HCT116 (cell line): Measurements from ENCODE around the gene CYP3A7. TPM values are rescaled to one million over a fixed set of nuclear protein-coding genes. Genes with fewer than 3 reads are reported as not detected.

Source experiments
- ATAC-seq: fragments of 200-7000 bp; cut with Tn5 transposase; 2 replicates; pipeline ENCODE4 v1.9.1; 2020; ENCODE audit warnings: mild to moderate bottlenecking, moderate library complexity
- BruUV-seq: library from RNA; stranded (reverse); fragments of 400-500 nt; replicated peaks from 2 replicates; lab custom pipeline; 2021; lab: Mats Ljungman, UMichigan
- CTCF ChIA-PET: fragments of 300-600 bp; sonication (Branson Sonifier 250); formaldehyde crosslinking; loops from one replicate; lab custom pipeline; 2021; ENCODE audit warnings: antibody characterized with exemption; lab: Charles Lee
- POLR2A ChIA-PET: fragments of 300-600, 350-600 bp; sonication (Branson Sonifier 250); formaldehyde crosslinking; loops from one replicate; lab custom pipeline; 2021; ENCODE audit warnings: antibody characterized with exemption; lab: Charles Lee
- RAD21 ChIA-PET, 2 experiments: fragments of 300-600 bp; sonication (Branson Sonifier 250); formaldehyde crosslinking; loops; one replicate each; lab custom pipeline; 2023; ENCODE audit warnings: low total read pairs in 2 of 2; ENCODE audit not compliant: uncharacterized antibody in 2 of 2, unreplicated experiment in 2 of 2, low non-redundant PET in 1 of 2; lab: Charles Lee
- DNase-seq: peaks from one replicate; pipeline ENCODE4 v3.0.0-alpha.2; 2010; ENCODE audit warnings: low read depth, low spot score
- H2AFZ ChIP-seq: fragments of 200-600 bp; shearing (Covaris generic), sonication (generic); 2 replicates; pipeline ENCODE4 v1.6.1; 2017; ENCODE audit warnings: low read depth, mixed run types, mixed read lengths, antibody characterized with exemption, low read length; ENCODE audit not compliant: poor library complexity, severe bottlenecking
- H3K27ac ChIP-seq: 2 replicates; pipeline ENCODE4 v1.5.1; 2012; ENCODE audit warnings: low read depth, low read length
- H3K27me3 ChIP-seq: fragments of 200-600 bp; sonication (generic); 2 replicates; pipeline ENCODE4 v1.6.1; 2016; ENCODE audit warnings: mixed run types, low read length, mixed read lengths; ENCODE audit not compliant: insufficient read depth
- H3K36me3 ChIP-seq, 2 experiments: fragments of 200-500 bp in 1 of 2; fragments of 200-600 bp in 1 of 2; sonication (Bioruptor generic) in 1 of 2; sonication (generic) in 1 of 2; 2 replicates each; pipeline versions ENCODE4 v1.5.1 to v1.6.1; 2014 to 2016; ENCODE audit warnings: low read length in 2 of 2, inconsistent platforms in 1 of 2, mixed read lengths in 1 of 2, mixed run types in 1 of 2; ENCODE audit not compliant: insufficient read depth in 2 of 2, control insufficient read depth in 1 of 2
- H3K4me1 ChIP-seq, 2 experiments: fragments of 200-600 bp in 1 of 2; sonication (generic) in 1 of 2; 2 replicates each; pipeline versions ENCODE4 v1.5.1 to v1.6.1; 2012 to 2017; ENCODE audit warnings: low read length in 2 of 2, inconsistent platforms in 1 of 2, mild to moderate bottlenecking in 1 of 2, mixed read lengths in 1 of 2, mixed run types in 1 of 2, moderate library complexity in 1 of 2; ENCODE audit not compliant: insufficient read depth in 2 of 2, control insufficient read depth in 1 of 2
- H3K4me2 ChIP-seq: fragments of 200-600 bp; sonication (generic); 2 replicates; pipeline ENCODE4 v1.6.1; 2017; ENCODE audit warnings: mixed run types, low read length, mixed read lengths
- H3K4me3 ChIP-seq, 2 experiments: fragments of 200-600 bp in 1 of 2; sonication (generic) in 1 of 2; replicated peaks in 1 of 2; 2 replicates each; pipeline ENCODE4 v1.5.1; 2011 to 2016; ENCODE audit warnings: low read length in 2 of 2, control low read depth in 1 of 2, low read depth in 1 of 2, mild to moderate bottlenecking in 1 of 2, mixed read lengths in 1 of 2, mixed run types in 1 of 2
- H3K79me2 ChIP-seq: fragments of 200-600 bp; sonication (generic); 2 replicates; pipeline ENCODE4 v1.6.1; 2017; ENCODE audit warnings: mild to moderate bottlenecking, mixed run types, low read length, moderate library complexity, mixed read lengths; ENCODE audit not compliant: insufficient read depth
- H3K9ac ChIP-seq: fragments of 200-600 bp; sonication (generic); 2 replicates; pipeline ENCODE4 v1.6.1; 2016; ENCODE audit warnings: low read length, mixed read lengths
- H3K9me2 ChIP-seq: fragments of 200-600 bp; sonication (generic), shearing (Covaris generic); 2 replicates; pipeline ENCODE4 v1.6.1; 2017; ENCODE audit warnings: mixed run types, mild to moderate bottlenecking, moderate library complexity; ENCODE audit not compliant: insufficient read depth
- H3K9me3 ChIP-seq, 2 experiments: fragments of 200-500 bp in 1 of 2; fragments of 200-600 bp in 1 of 2; sonication (Bioruptor generic) in 1 of 2; sonication (generic) in 1 of 2; 2 replicates each; pipeline ENCODE4 v1.6.1; 2014 to 2017; ENCODE audit warnings: low read length in 2 of 2, mixed read lengths in 2 of 2, inconsistent platforms in 1 of 2, low read depth in 1 of 2, mild to moderate bottlenecking in 1 of 2, mixed run types in 1 of 2, moderate library complexity in 1 of 2; ENCODE audit not compliant: control insufficient read depth in 1 of 2, insufficient read depth in 1 of 2
- H4K20me1 ChIP-seq: fragments of 200-600 bp; sonication (generic), shearing (Covaris generic); 2 replicates; pipeline ENCODE4 v1.6.1; 2017; ENCODE audit warnings: mixed run types, mild to moderate bottlenecking, moderate library complexity; ENCODE audit not compliant: insufficient read depth
- EGR1 ChIP-seq: IDR thresholded peaks from 2 replicates; pipeline ENCODE4 v1.6.1; 2012; ENCODE audit warnings: low read depth
- ELF1 ChIP-seq: IDR thresholded peaks from 2 replicates; pipeline ENCODE4 v1.6.1; 2012; ENCODE audit warnings: low read depth, borderline replicate concordance
- EZH2phosphoT487 ChIP-seq: fragments of 200-600 bp; IDR thresholded peaks from 2 replicates; pipeline ENCODE4 v1.6.1; 2018; ENCODE audit warnings: antibody characterized with exemption, borderline replicate concordance
- FOSL1 ChIP-seq: IDR thresholded peaks from 2 replicates; pipeline ENCODE4 v1.6.1; 2012; ENCODE audit warnings: low read depth
- JUND ChIP-seq: IDR thresholded peaks from 2 replicates; pipeline ENCODE4 v1.6.1; 2012
- POLR2A ChIP-seq: IDR thresholded peaks from 2 replicates; pipeline ENCODE4 v1.7.0; 2011; ENCODE audit warnings: borderline replicate concordance; ENCODE audit not compliant: insufficient read depth, insufficient read length; ENCODE audit errors: extremely low read depth
- RAD21 ChIP-seq: IDR thresholded peaks from 2 replicates; pipeline ENCODE4 v1.6.1; 2012; ENCODE audit warnings: low read depth, mild to moderate bottlenecking
- SP1 ChIP-seq: IDR thresholded peaks from 2 replicates; pipeline ENCODE4 v1.6.1; 2012; ENCODE audit warnings: low read depth
- YY1 ChIP-seq: IDR thresholded peaks from 2 replicates; pipeline ENCODE4 v1.6.1; 2011; ENCODE audit warnings: low read length, low read depth, moderate library complexity, mild to moderate bottlenecking; ENCODE audit not compliant: insufficient replicate concordance; ENCODE audit errors: extremely low read depth
- ZFX ChIP-seq: fragments of 450-650 bp; IDR thresholded peaks from 2 replicates; pipeline ENCODE4 v1.6.1; 2017
- intact Hi-C: fragments of 100-400 bp; cut with micrococcal nuclease; formaldehyde crosslinking; loops from 2 replicates; pipeline ENCODE4 v1.10.0; 2022
- total RNA-seq: library from RNA; stranded (reverse); gene quantifications from one replicate; pipeline ENCODE4 v1.2.1, GENCODE V29; 2021; ENCODE audit not compliant: unreplicated experiment
- TF ChIP-seq, protein P1 (sequence below): IDR thresholded peaks from 2 replicates; pipeline ENCODE4 v1.6.1; 2011; ENCODE audit warnings: mild to moderate bottlenecking, low read length, moderate library complexity; ENCODE audit not compliant: insufficient replicate concordance; ENCODE audit errors: extremely low read depth
- TF ChIP-seq, protein P2 (sequence below): IDR thresholded peaks from 2 replicates; pipeline ENCODE4 v1.6.1; 2012; ENCODE audit warnings: low read depth

Gene CYP3A7
- total RNA-seq, 1 experiment from 2014 or later: not detected

DNA sequence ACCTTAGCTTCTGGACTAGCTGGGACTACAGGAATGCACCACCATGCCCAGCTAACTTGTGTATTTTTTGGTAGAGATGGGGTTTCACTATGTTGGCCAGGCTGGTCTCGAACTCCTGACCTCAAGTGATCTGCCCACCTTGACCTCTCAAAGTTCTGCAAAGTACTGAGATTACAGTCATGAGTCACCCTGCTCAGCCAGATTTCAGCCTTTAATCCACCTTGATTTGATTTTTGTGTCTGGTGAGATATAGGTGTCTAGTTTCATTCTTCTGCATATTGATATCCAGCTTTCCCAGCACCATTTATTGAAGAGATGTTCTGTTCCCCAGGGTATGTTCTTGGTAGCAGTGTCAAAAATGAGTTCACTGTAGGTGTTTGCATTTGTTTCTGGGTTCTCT lies 20.1 kb upstream of the CYP3A7 start:
- BruUV-seq: no TSS peak
- Histone ChIP-seq H3K36me3 (no peaks in the 10 kb centered on the region), H3K4me2 (no peak overlapping the region), H3K4me1 (peaks cover 15 to 23% of the 10 kb centered on the region in 2 experiments), H3K27ac (no peak overlapping the region), H3K9me2 (no peaks in the 10 kb centered on the region), H3K9me3 (no peaks in the 10 kb centered on the region), H3K27me3 (no peaks in the 10 kb centered on the region), H4K20me1 (no peaks in the 10 kb centered on the region), H3K79me2 (no peaks in the 10 kb centered on the region), H3K9ac (no peak overlapping the region), H3K4me3 (no peak overlapping the region), H2AFZ (no peak overlapping the region)
- RAD21 ChIA-PET: no interaction called here
- intact Hi-C loops: no loop called here
- ATAC-seq (no peak), DNase-seq (no peak)
- POLR2A ChIA-PET: no interaction called here
- CTCF ChIA-PET: no interaction called here
- TF ChIP-seq EGR1 (no peak), POLR2A (no peak), FOSL1 (no peak), SP1 (no peak), RAD21 (no peak), EZH2phosphoT487 (no peak), ELF1 (no peak), JUND (no peak), ZFX (no peak), YY1 (no peak)
- TF ChIP-seq, protein P1, sequence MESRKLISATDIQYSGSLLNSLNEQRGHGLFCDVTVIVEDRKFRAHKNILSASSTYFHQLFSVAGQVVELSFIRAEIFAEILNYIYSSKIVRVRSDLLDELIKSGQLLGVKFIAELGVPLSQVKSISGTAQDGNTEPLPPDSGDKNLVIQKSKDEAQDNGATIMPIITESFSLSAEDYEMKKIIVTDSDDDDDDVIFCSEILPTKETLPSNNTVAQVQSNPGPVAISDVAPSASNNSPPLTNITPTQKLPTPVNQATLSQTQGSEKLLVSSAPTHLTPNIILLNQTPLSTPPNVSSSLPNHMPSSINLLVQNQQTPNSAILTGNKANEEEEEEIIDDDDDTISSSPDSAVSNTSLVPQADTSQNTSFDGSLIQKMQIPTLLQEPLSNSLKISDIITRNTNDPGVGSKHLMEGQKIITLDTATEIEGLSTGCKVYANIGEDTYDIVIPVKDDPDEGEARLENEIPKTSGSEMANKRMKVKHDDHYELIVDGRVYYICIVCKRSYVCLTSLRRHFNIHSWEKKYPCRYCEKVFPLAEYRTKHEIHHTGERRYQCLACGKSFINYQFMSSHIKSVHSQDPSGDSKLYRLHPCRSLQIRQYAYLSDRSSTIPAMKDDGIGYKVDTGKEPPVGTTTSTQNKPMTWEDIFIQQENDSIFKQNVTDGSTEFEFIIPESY: no peak
- TF ChIP-seq, protein P2, sequence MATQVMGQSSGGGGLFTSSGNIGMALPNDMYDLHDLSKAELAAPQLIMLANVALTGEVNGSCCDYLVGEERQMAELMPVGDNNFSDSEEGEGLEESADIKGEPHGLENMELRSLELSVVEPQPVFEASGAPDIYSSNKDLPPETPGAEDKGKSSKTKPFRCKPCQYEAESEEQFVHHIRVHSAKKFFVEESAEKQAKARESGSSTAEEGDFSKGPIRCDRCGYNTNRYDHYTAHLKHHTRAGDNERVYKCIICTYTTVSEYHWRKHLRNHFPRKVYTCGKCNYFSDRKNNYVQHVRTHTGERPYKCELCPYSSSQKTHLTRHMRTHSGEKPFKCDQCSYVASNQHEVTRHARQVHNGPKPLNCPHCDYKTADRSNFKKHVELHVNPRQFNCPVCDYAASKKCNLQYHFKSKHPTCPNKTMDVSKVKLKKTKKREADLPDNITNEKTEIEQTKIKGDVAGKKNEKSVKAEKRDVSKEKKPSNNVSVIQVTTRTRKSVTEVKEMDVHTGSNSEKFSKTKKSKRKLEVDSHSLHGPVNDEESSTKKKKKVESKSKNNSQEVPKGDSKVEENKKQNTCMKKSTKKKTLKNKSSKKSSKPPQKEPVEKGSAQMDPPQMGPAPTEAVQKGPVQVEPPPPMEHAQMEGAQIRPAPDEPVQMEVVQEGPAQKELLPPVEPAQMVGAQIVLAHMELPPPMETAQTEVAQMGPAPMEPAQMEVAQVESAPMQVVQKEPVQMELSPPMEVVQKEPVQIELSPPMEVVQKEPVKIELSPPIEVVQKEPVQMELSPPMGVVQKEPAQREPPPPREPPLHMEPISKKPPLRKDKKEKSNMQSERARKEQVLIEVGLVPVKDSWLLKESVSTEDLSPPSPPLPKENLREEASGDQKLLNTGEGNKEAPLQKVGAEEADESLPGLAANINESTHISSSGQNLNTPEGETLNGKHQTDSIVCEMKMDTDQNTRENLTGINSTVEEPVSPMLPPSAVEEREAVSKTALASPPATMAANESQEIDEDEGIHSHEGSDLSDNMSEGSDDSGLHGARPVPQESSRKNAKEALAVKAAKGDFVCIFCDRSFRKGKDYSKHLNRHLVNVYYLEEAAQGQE: no peak
